IPS-18c (cell line): Measurements from ENCODE around the gene SLC39A13.
"Not testable (repeated sequence)": the region's sequence is repeated elsewhere in the genome, so short reads cannot be mapped to it uniquely, and the experiment has no call there.

ENCODE experiments used
- H3K4me3 ChIP-seq: 2 replicates; pipeline ENCODE4 v1.7.0; 2013; ENCODE audit warnings: low read depth, mild to moderate bottlenecking, low read length, moderate library complexity; ENCODE audit not compliant: insufficient read depth
- H3K9me3 ChIP-seq: one replicate; pipeline ENCODE4 v1.6.1; 2013; ENCODE audit warnings: mild to moderate bottlenecking, low read length, moderate library complexity; ENCODE audit not compliant: control insufficient read depth, insufficient read depth

Gene SLC39A13

DNA sequence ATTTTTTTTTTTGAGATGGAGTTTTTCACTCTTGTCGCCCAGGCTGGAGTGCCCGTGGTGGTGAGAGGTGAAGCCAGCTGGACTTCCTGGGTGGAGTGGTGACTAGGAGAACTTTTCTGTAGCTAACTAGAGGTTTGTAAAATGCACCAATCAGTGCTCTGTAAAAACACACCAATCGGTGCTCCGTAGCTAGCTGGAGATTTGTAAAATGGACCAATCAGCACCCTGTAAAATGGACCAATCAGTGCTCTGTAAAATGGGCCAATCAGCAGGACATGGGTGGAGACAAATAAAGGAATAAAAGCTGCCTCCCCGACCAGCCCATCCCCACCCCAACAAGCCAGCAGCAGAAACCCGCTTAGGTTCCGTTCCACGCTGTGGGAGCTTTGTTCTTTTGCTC, 45.0 kb downstream of the SLC39A13 start:
- Histone ChIP-seq H3K4me3 (no peak overlapping the region), H3K9me3 (no peaks in the 10 kb centered on the region)

DNA sequence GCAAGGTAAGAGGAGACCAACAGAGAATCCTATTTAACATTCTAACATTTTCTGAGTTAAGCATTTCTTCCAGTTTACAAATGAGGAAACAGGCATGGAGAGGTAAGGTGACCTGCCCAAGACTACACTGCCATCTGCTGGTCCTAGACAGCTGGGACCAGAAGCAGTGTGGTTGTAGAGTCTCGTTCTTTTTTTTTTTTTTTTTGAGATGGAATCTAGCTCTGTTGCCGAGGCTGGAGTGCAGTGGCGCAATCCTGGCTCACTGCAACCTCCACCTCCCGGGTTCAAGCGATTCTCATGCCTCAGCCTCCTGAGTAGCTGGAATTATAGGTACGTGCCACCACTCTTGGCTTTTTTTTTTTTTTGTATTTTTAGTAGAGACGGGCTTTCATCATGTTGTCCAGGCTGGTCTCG, 45.9 kb downstream of the SLC39A13 start:
- H3K4me3 ChIP-seq, H3K9me3 ChIP-seq: not testable (repeated sequence)

DNA sequence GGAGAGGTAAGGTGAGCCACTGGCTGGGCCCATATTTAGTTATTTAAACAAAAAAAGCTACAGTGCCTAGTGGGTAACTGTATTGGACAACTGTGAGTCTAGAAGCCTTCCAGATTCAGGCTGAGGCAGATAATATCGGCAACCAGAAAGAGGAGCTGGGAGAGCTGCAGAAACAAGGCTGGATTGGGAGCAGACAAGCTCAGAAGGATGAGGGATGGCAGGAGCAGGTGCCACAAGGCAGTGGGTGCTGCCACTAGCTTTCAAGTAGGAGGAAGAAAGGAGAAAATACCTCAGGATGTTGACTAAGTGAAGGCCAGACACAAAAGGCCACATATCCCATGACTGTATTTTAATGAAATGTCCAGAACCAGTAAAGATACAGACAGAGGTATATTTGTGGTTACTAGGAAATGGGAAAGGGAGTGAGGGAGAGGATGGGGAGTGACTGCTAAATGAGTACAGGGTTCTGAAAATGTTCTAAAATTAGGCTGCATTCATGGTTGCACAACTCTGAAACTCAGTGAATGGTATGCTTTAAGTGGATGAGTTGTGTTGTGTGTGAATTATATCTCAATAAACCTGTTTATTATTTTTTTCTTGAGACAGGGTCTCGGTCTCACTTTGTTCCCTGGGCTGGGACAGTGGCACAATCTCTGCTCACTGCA, 52.3 kb downstream of the SLC39A13 start:
- H3K4me3 ChIP-seq, result no peak overlapping the region
- no peaks in the 10 kb centered on the region for H3K9me3 ChIP-seq

DNA sequence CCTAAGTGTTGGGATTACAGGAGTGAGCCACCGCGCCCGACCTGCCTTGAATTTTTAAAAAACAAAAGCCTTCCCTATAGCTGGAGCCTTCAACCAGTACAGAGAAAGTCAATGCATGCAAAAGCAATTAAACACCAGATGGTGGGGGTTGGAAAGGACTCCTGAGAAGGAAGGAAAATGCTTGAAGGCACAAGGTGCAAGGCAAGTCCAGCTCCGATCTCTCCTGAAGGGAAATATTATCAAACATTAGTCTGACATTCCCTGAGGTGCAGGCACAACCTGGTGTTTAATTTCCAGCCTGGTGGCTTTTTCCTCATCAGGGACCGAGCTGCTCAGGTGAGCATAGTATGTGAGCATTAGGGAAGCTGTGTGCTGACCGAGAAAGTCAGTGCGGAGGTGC, 53.5 kb downstream of the SLC39A13 start:
- no peak overlapping the region for H3K4me3 ChIP-seq
- no peaks in the 10 kb centered on the region for H3K9me3 ChIP-seq

DNA sequence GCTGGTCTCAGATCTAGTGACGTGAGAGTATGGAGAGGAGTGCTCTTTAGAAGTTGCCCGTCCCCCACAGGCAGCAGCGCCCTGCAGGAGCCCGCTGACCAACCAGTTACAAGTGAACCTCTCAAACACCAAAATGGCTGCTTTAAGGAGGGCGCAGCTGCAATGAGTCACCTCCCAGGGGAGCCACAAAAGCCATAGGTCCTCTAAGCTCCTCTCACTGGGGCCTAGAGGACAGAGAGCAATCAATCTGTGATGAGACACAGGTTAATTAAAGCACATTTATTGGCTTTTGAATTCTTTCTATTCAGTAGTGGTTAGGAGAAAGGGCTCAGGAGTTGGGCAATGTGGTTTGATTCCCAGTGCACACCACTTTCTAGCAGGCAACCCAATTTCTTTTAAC, 56.1 kb downstream of the SLC39A13 start:
- H3K4me3 ChIP-seq, result no peak overlapping the region
- H3K9me3 ChIP-seq, result no peaks in the 10 kb centered on the region
